PC-9 (cell line): ENCODE measurements around the gene TAF4. TPM values are rescaled to one million over a fixed set of nuclear protein-coding genes. Genes with fewer than 3 reads are reported as not detected.

ENCODE experiments used
- BruUV-seq: library from RNA; stranded (reverse); fragments of 400-500 nt; replicated peaks from 2 replicates; lab custom pipeline; 2021; lab: Mats Ljungman, UMichigan
- CTCF ChIA-PET: fragments of 300-600 bp; sonication (Branson Sonifier 250); formaldehyde crosslinking; loops from one replicate; lab custom pipeline; 2022; ENCODE audit warnings: antibody characterized with exemption; lab: Charles Lee
- POLR2A ChIA-PET: fragments of 300-600 bp; sonication (Branson Sonifier 250); formaldehyde crosslinking; loops from one replicate; lab custom pipeline; 2022; ENCODE audit warnings: antibody characterized with exemption; ENCODE audit not compliant: unreplicated experiment; lab: Charles Lee
- DNase-seq, 2 experiments: peaks; one replicate each; pipeline versions ENCODE4 v3.0.0 to v3.0.0-alpha.2; 2015 to 2022; ENCODE audit warnings: mixed read lengths in 1 of 2
- H2AFZ ChIP-seq: fragments of 200-600 bp; sonication (generic); 2 replicates; pipeline ENCODE4 v1.8.1; 2017; ENCODE audit warnings: antibody characterized with exemption
- H3F3A ChIP-seq: fragments of 200-600 bp; sonication (generic); 2 replicates; pipeline ENCODE4 v1.8.1; 2017; ENCODE audit warnings: antibody characterized with exemption, mild to moderate bottlenecking, low read depth; ENCODE audit not compliant: insufficient read depth
- H3K27ac ChIP-seq: fragments of 200-600 bp; sonication (generic); 2 replicates; pipeline ENCODE4 v1.6.1; 2016; ENCODE audit warnings: mixed run types
- H3K27me3 ChIP-seq: fragments of 200-600 bp; sonication (generic); 2 replicates; pipeline ENCODE4 v1.6.1; 2016; ENCODE audit warnings: low read depth, mixed run types; ENCODE audit not compliant: insufficient read depth
- H3K36me3 ChIP-seq: fragments of 200-600 bp; sonication (generic); 2 replicates; pipeline ENCODE4 v1.6.1; 2016; ENCODE audit warnings: low read depth, mixed run types
- H3K4me1 ChIP-seq: fragments of 200-600 bp; sonication (generic); replicated peaks from 2 replicates; pipeline ENCODE4 v1.6.1; 2016; ENCODE audit warnings: mixed run types; ENCODE audit not compliant: insufficient read depth
- H3K4me2 ChIP-seq: fragments of 200-600 bp; sonication (generic); 2 replicates; pipeline ENCODE4 v1.6.1; 2017; ENCODE audit warnings: mixed run types
- H3K4me3 ChIP-seq: fragments of 200-600 bp; sonication (generic); 2 replicates; pipeline ENCODE4 v1.6.1; 2016; ENCODE audit warnings: mixed run types
- H3K79me2 ChIP-seq: fragments of 200-600 bp; sonication (generic); 2 replicates; pipeline ENCODE4 v1.6.1; 2017; ENCODE audit warnings: low read depth, mixed run types
- H3K9me2 ChIP-seq: fragments of 200-600 bp; sonication (generic); 2 replicates; pipeline ENCODE4 v1.8.1; 2017; ENCODE audit warnings: mild to moderate bottlenecking; ENCODE audit not compliant: insufficient read depth
- H3K9me3 ChIP-seq: fragments of 200-600 bp; sonication (generic); 2 replicates; pipeline ENCODE4 v1.8.1; 2016; ENCODE audit warnings: low read depth; ENCODE audit not compliant: insufficient read depth
- H4K20me1 ChIP-seq: fragments of 200-600 bp; sonication (generic); 2 replicates; pipeline ENCODE4 v1.8.1; 2017; ENCODE audit not compliant: insufficient read depth
- EZH2 ChIP-seq: fragments of 200-600 bp; sonication (generic); IDR thresholded peaks from 2 replicates; pipeline ENCODE4 v1.8.0; 2017; ENCODE audit warnings: antibody characterized with exemption, low read depth
- intact Hi-C: fragments of 100-400 bp; cut with micrococcal nuclease; formaldehyde crosslinking; loops from one replicate; pipeline ENCODE4 v1.10.0; 2022; ENCODE audit not compliant: unreplicated experiment
- total RNA-seq: library from RNA; stranded (reverse); gene quantifications from 2 replicates; pipeline ENCODE4 v1.2.3, GENCODE V29; 2021
- TF ChIP-seq, protein P1 (sequence below): fragments of 200-600 bp; sonication (generic); conservative IDR thresholded peaks from 2 replicates; pipeline ENCODE4 v1.6.1; 2017; ENCODE audit warnings: mixed run types, antibody characterized with exemption, mild to moderate bottlenecking, moderate library complexity

The TAF4 gene
- total RNA-seq, 1 experiment from 2014 or later = 32.5 TPM

DNA sequence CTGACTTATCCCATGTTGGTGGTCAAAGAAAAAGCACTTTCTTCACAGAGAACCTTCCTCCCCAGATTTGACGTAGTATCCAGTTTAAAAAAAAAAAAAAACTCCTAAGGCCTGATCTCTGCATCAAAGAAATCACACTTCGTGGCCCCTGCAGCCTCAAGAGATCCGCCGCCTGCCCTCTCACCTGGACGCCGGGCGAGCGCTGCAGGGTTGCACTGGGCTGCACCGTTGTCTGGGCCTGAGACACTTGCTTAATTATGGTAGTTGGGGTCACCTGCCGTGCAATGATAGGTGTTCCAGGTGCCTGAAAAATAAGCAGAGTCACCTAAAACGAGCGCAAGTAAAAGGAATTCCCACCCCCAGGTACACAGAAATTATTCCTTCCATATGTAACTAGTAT, 53.0 kb downstream of the TAF4 start:
- no peak for DNase-seq
- Histone ChIP-seq H3K4me2 (no peak overlapping the region), H3K27ac (no peak overlapping the region), H3K4me3 (no peak overlapping the region), H4K20me1 (peaks cover 39% of the 10 kb centered on the region), H3K9me2 (no peaks in the 10 kb centered on the region), H3K9me3 (no peaks in the 10 kb centered on the region), H3K4me1 (no peaks in the 10 kb centered on the region), H3K79me2 (peaks cover 10% of the 10 kb centered on the region; the same call in 1 of the 2 replicates), H3K27me3 (no peaks in the 10 kb centered on the region), H3K36me3 (no peaks in the 10 kb centered on the region), H3F3A (peaks cover 5% of the 10 kb centered on the region; the same call in 1 of the 2 replicates), H2AFZ (no peak overlapping the region)
- ChIA-PET CTCF (no interaction called here), POLR2A (no interaction called here)
- TF ChIP-seq EZH2 = no peak
- TF ChIP-seq, protein P1, sequence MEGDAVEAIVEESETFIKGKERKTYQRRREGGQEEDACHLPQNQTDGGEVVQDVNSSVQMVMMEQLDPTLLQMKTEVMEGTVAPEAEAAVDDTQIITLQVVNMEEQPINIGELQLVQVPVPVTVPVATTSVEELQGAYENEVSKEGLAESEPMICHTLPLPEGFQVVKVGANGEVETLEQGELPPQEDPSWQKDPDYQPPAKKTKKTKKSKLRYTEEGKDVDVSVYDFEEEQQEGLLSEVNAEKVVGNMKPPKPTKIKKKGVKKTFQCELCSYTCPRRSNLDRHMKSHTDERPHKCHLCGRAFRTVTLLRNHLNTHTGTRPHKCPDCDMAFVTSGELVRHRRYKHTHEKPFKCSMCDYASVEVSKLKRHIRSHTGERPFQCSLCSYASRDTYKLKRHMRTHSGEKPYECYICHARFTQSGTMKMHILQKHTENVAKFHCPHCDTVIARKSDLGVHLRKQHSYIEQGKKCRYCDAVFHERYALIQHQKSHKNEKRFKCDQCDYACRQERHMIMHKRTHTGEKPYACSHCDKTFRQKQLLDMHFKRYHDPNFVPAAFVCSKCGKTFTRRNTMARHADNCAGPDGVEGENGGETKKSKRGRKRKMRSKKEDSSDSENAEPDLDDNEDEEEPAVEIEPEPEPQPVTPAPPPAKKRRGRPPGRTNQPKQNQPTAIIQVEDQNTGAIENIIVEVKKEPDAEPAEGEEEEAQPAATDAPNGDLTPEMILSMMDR = no peak
- BruUV-seq = no TSS peak
- intact Hi-C loops = loop anchor here (5.0 to 10.0 kb wide), 3 partner anchors 110 to 392 kb away; partner anchors contain the start of genes CABLES2 and LSM14B

DNA sequence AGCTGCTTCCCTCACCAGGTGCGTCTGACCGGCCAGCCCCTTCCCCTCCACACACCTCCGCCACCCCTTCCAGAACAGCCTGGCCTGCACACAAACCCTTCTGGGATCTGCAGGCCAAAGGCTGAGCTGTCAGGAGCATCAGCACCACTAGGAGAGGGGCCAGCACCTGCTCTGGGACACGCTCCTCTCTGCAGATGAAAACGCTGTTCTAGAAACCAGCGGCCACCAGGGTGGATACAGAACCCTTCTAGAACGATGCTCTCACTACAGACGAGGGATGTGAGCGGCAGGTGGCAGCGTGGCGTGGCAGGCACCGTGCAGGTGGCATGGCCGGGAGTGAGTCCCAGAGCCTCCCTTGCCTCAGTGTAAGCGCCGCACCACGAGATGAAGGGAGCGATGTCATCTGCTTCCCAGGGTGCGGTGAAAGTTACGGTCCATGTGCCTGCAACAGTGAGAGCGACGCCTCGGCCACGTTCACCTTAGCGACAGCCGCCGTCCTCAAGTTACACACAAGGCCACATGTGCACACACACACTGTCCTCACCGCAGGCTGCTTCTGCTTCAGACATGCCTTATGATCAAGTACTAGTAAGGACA, 53.6 kb downstream of the TAF4 start:
- intact Hi-C loops = loop anchor here (5.0 to 10.0 kb wide), 3 partner anchors 110 to 393 kb away; partner anchors contain the start of genes CABLES2 and LSM14B
- H3K27me3 ChIP-seq = no peaks in the 10 kb centered on the region
- no peak overlapping the region for H2AFZ ChIP-seq
- H3K4me2 ChIP-seq = no peak overlapping the region
- POLR2A ChIA-PET = no interaction called here
- H3K79me2 ChIP-seq = peaks cover 7% of the 10 kb centered on the region; the same call in 1 of the 2 replicates
- H3F3A ChIP-seq = peaks cover 5% of the 10 kb centered on the region; the same call in 1 of the 2 replicates
- H3K4me1 ChIP-seq = no peaks in the 10 kb centered on the region
- H3K4me3 ChIP-seq = no peak overlapping the region
- H3K9me2 ChIP-seq = no peaks in the 10 kb centered on the region
- CTCF ChIA-PET = interaction anchor here (1.0 kb wide), 2 partner anchors 117 to 124 kb away, joined by 3 read pairs; no protein-coding TSS in a partner anchor
- no TSS peak for BruUV-seq
- no peaks in the 10 kb centered on the region for H3K9me3 ChIP-seq
- no peak overlapping the region for H3K27ac ChIP-seq
- no peak for TF ChIP-seq EZH2
- TF ChIP-seq, protein P1 = no peak
- DNase-seq = no peak
- H4K20me1 ChIP-seq = peaks cover 36% of the 10 kb centered on the region
- no peaks in the 10 kb centered on the region for H3K36me3 ChIP-seq

DNA sequence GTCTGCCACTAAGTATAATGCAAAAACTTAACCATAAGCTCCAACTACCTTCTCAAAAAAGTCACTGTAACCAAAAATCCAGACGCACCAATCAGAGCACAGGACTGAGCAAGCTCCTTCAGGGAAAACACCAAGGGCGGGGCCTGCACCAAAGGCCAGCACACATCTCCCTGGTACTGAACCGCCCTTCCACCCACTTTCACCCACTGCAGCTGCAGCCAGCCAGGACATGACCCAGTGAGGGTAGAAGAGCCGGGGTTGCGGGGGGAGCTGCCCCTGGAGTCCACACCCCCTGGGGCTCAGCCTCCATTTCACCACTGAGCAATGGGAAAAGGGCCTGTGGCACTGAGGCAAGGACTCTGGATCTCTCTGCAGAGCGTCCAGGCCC, 54.3 kb downstream of the TAF4 start:
- no TSS peak for BruUV-seq
- Histone ChIP-seq H3K27ac (no peak overlapping the region), H3K4me2 (no peak overlapping the region), H2AFZ (no peak overlapping the region), H3K9me3 (no peaks in the 10 kb centered on the region), H3K36me3 (no peaks in the 10 kb centered on the region), H3K4me3 (no peak overlapping the region), H3K9me2 (no peaks in the 10 kb centered on the region), H3K4me1 (no peaks in the 10 kb centered on the region), H3F3A (peaks cover 5% of the 10 kb centered on the region; the same call in 1 of the 2 replicates), H3K27me3 (no peaks in the 10 kb centered on the region), H3K79me2 (peaks cover under 1% of the 10 kb centered on the region; the same call in 1 of the 2 replicates), H4K20me1 (peaks cover 30% of the 10 kb centered on the region)
- no peak for TF ChIP-seq EZH2
- TF ChIP-seq, protein P1 = no peak
- ChIA-PET CTCF (interaction anchor here (0.5 to 1.0 kb wide), 6 partner anchors 118 to 290 kb away, joined by 3 to 18 read pairs (median 3); no protein-coding TSS in a partner anchor), POLR2A (interaction anchor here (0.6 kb wide), 1 partner anchor 234 kb away, joined by 5 read pairs; no protein-coding TSS in a partner anchor)
- intact Hi-C loops = loop anchor here (5.0 to 10.0 kb wide), 3 partner anchors 111 to 393 kb away; partner anchors contain the start of genes CABLES2 and LSM14B
- DNase-seq = no peak
